H54 (cell line): ENCODE results near the gene BBS9.

ENCODE experiments used
- DNase-seq: peaks from one replicate; pipeline ENCODE4 v3.0.0; 2011; ENCODE audit warnings: low spot score, mixed read lengths; ENCODE audit not compliant: insufficient read length
- FAIRE-seq: peaks from 3 replicates; lab custom pipeline; 2011; peaks lifted over from hg19 to GRCh38; lab: Jason Lieb, UNC
- POLR2A ChIP-seq: IDR thresholded peaks from 2 replicates; pipeline ENCODE4 v1.6.1; 2011; ENCODE audit warnings: low read depth, mild to moderate bottlenecking, low read length

Gene BBS9

DNA sequence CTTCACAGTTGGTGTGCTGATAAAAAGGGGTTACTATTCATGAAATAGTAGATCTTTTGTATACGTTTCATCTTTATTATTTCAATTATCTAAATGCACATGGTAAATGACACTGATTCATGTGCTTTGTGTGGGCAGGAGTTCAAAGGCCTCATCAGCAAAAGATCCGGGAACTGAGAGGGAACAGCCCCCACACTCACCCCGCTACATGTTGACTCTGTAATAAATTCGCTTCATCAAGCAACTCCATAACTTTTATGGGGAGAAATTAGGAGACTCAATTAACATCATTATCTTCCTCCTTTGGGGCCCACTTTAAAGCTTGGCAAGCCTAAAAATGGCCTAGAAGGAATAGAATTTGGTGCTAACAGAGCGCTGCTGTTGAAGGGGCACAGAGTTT lies 525.3 kb downstream of the BBS9 start:
- no peak for TF ChIP-seq POLR2A
- FAIRE-seq, result no peak
- no peak for DNase-seq
